GM12878 (cell line): ENCODE measurements around the gene CYP26B1. TPM values are rescaled to one million over a fixed set of nuclear protein-coding genes. Genes with fewer than 3 reads are reported as not detected.
A peak's percentile ranks its signal among the peaks of the same experiment; 100 is the strongest.

Source experiments
- ATAC-seq: fragments of 200-7000 bp; cut with Tn5 transposase; 3 replicates; pipeline ENCODE4 v1.9.1; 2020; ENCODE audit warnings: mild to moderate bottlenecking, moderate library complexity
- Bru-seq: library from RNA; stranded (reverse); fragments of 400-500 nt; gene quantifications from one replicate; lab custom pipeline; 2021; lab: Mats Ljungman, UMichigan
- BruChase-seq, 2 experiments: library from RNA; stranded (reverse); fragments of 400-500 nt; gene quantifications; one replicate each; lab custom pipeline; 2021; lab: Mats Ljungman, UMichigan
- BruUV-seq: library from RNA; stranded (reverse); fragments of 400-500 nt; replicated peaks from 2 replicates; lab custom pipeline; 2021; lab: Mats Ljungman, UMichigan
- CTCF ChIA-PET: fragments of 300-600 bp; sonication (Branson Sonifier 250); formaldehyde crosslinking; extraction: SDS; loops from one replicate; lab custom pipeline; 2021; ENCODE audit warnings: inconsistent platforms; lab: Yijun Ruan, JAX
- POLR2A ChIA-PET: fragments of 350-600 bp; formaldehyde crosslinking; extraction: SDS; loops from one replicate; lab custom pipeline; 2021; ENCODE audit warnings: inconsistent platforms; lab: Charles Lee
- RAD21 ChIA-PET: fragments of 300-600 bp; sonication (Branson Sonifier 250); formaldehyde crosslinking; loops from one replicate; lab custom pipeline; 2023; ENCODE audit warnings: antibody characterized with exemption; ENCODE audit not compliant: unreplicated experiment; lab: Charles Lee
- SMC1A ChIA-PET: fragments of 300-600 bp; sonication (Branson Sonifier 250); formaldehyde crosslinking; loops from one replicate; lab custom pipeline; 2023; ENCODE audit not compliant: unreplicated experiment, uncharacterized antibody; lab: Charles Lee
- DNase-seq: peaks from one replicate; pipeline ENCODE4 v3.0.0-alpha.2; 2011; ENCODE audit warnings: low read depth, low spot score
- FAIRE-seq: peaks from 3 replicates; lab custom pipeline; 2011; peaks lifted over from hg19 to GRCh38; lab: Jason Lieb, UNC
- H2AFZ ChIP-seq: 2 replicates; pipeline ENCODE4 v1.6.0; 2011; ENCODE audit warnings: low read depth, low read length, control low read depth; ENCODE audit not compliant: control insufficient read depth
- H3K27ac ChIP-seq: 2 replicates; pipeline ENCODE4 v1.5.1; 2011; ENCODE audit warnings: control low read depth; ENCODE audit not compliant: control insufficient read depth, insufficient read depth
- H3K27me3 ChIP-seq, 2 experiments: replicated peaks in 1 of 2; 2 replicates each; pipeline versions ENCODE4 v1.6.0 to v1.6.1; 2011; ENCODE audit warnings: low read length in 1 of 2; ENCODE audit not compliant: control insufficient read depth in 2 of 2, insufficient read depth in 2 of 2
- H3K36me3 ChIP-seq, 2 experiments: 2 replicates each; pipeline ENCODE4 v1.5.1; 2011; ENCODE audit warnings: low read length in 1 of 2; ENCODE audit not compliant: control insufficient read depth in 2 of 2, insufficient read depth in 2 of 2
- H3K4me1 ChIP-seq: 2 replicates; pipeline ENCODE4 v1.6.1; 2011; ENCODE audit warnings: mild to moderate bottlenecking, low read length, moderate library complexity, mixed read lengths; ENCODE audit not compliant: control insufficient read depth, insufficient read depth
- H3K4me2 ChIP-seq: 2 replicates; pipeline ENCODE4 v1.6.0; 2011; ENCODE audit warnings: control low read depth; ENCODE audit not compliant: control insufficient read depth, insufficient read depth
- H3K4me3 ChIP-seq: fragments of 200-600 bp; sonication (generic); 2 replicates; pipeline ENCODE4 v1.5.1; 2016
- H3K79me2 ChIP-seq: 2 replicates; pipeline ENCODE4 v1.6.0; 2011; ENCODE audit warnings: low read length; ENCODE audit not compliant: control insufficient read depth, insufficient read depth
- H3K9ac ChIP-seq: 2 replicates; pipeline ENCODE4 v1.8.0; 2011; ENCODE audit warnings: low read length, control low read depth, mixed read lengths; ENCODE audit not compliant: control insufficient read depth, insufficient read depth
- H3K9me3 ChIP-seq: replicated peaks from 3 replicates; pipeline ENCODE4 v1.5.1; 2011; ENCODE audit warnings: mild to moderate bottlenecking, low read length; ENCODE audit not compliant: control insufficient read depth, insufficient read depth
- H4K20me1 ChIP-seq: 2 replicates; pipeline ENCODE4 v1.6.0; 2011; ENCODE audit not compliant: control insufficient read depth, insufficient read depth
- MLLT1 ChIP-seq: fragments of 450-650 bp; IDR thresholded peaks from 2 replicates; pipeline ENCODE4 v1.6.1; 2016; ENCODE audit warnings: mild to moderate bottlenecking
- POLR2AphosphoS5 ChIP-seq: IDR thresholded peaks from 2 replicates; pipeline ENCODE4 v1.6.1; 2011; ENCODE audit warnings: mild to moderate bottlenecking, low read length, inconsistent platforms
- SUZ12 ChIP-seq: fragments of 200-600 bp; sonication (generic); IDR thresholded peaks from one replicate; pipeline ENCODE4 v1.6.1; 2018; ENCODE audit warnings: antibody characterized with exemption, mild to moderate bottlenecking; ENCODE audit not compliant: unreplicated experiment
- ZBTB40 ChIP-seq: fragments of 450-650 bp; IDR thresholded peaks from 2 replicates; pipeline ENCODE4 v1.6.1; 2016; ENCODE audit warnings: mild to moderate bottlenecking, moderate library complexity, borderline replicate concordance
- WGBS: methylation state at CpG from one replicate; pipeline ENCODE4 v1.1.6; 2016; ENCODE audit warnings: low lambda C conversion rate; ENCODE audit not compliant: insufficient replicate concordance, insufficient coverage; ENCODE audit errors: missing lambda C conversion rate; 5-methylcytosine and 5-hydroxymethylcytosine counted together
- in situ Hi-C: fragments of 300-500 bp; cut with MboI; formaldehyde crosslinking; loops from 9 replicates; pipeline ENCODE4 v1.14.3; 2018; ENCODE audit warnings: mixed read lengths
- intact Hi-C: fragments of 100-400 bp; cut with micrococcal nuclease; formaldehyde crosslinking; loops from one replicate; pipeline ENCODE4 v1.14.2; 2022; ENCODE audit not compliant: unreplicated experiment
- long read RNA-seq, 2 experiments: library from polyadenylated mRNA; unstranded; transcript quantifications; one replicate each; pipeline ENCODE4 v2.0.0, GENCODE V29; 2019 to 2020
- polyA minus RNA-seq, 3 experiments: library from RNA; depleted of rRNA, polyadenylated mRNA; stranded (reverse); fragments of >200 nt; gene quantifications; 2 replicates each; pipeline ENCODE4 v1.2.3, GENCODE V29; 2011
- polyA plus RNA-seq, 11 experiments: library from polyadenylated mRNA; depleted of rRNA in 4 of 11; unstranded in 6 of 11; stranded (reverse) in 5 of 11; fragments of >200 nt; fragmentation: Nextera tagmentation in 4 of 11; fragmentation: Illumina TruSeq in 1 of 11; extraction: Ambion mirVana in 4 of 11; extraction: Trizol in 1 of 11; gene quantifications; 1 replicate in 1 of 11; 2 replicates in 10 of 11; pipeline versions ENCODE4 v1.2.1 to v1.2.3, GENCODE V29; 2011 to 2016; ENCODE audit warnings: inconsistent platforms in 2 of 11, missing spikeins in 2 of 11, low read depth in 1 of 11
- total RNA-seq, 4 experiments: library from RNA; depleted of rRNA in 3 of 4; stranded (reverse); fragments of >200 nt in 3 of 4; fragmentation: Illumina TruSeq in 1 of 4; extraction: Trizol in 1 of 4; gene quantifications; 2 replicates each; pipeline versions ENCODE4 v1.2.1 to v1.2.3, GENCODE V29; 2013 to 2021

Gene CYP26B1
- 0.79 TPM in 1 of 2 replicates, not detected in the other for total RNA-seq (2013; cell fraction: nucleolus; rRNA removed)
- not detected in 2 replicates for total RNA-seq (2014; rRNA removed)
- not detected in 2 replicates for total RNA-seq (2014; rRNA removed; fragmentation: Illumina TruSeq; extraction: Trizol)
- total RNA-seq (2021): not detected in 2 replicates
- not detected for polyA plus RNA-seq (2011; ENCODE audit: low read depth)
- not detected in 2 replicates for polyA plus RNA-seq (2011; rRNA removed)
- 0.01 TPM in 1 of 2 replicates, not detected in the other for polyA plus RNA-seq (2011; cell fraction: cytosol; rRNA removed)
- polyA plus RNA-seq (2011; cell fraction: nucleus; rRNA removed): 0.04 TPM in 1 of 2 replicates, not detected in the other
- not detected in 2 replicates for polyA plus RNA-seq (2012)
- not detected in 2 replicates for polyA plus RNA-seq (2014; fragmentation: Illumina TruSeq; extraction: Trizol)
- not detected for polyA plus RNA-seq (2014; fragmentation: Nextera tagmentation; extraction: Ambion mirVana)
- not detected in 2 replicates for polyA plus RNA-seq (2014; rRNA removed)
- polyA plus RNA-seq (2016; fragmentation: Nextera tagmentation; extraction: Ambion mirVana): not detected
- not detected in 2 replicates for polyA minus RNA-seq (2011; rRNA and poly(A)+ RNA removed)
- polyA minus RNA-seq (2011; cell fraction: cytosol; rRNA and poly(A)+ RNA removed): 0.21 and 1.1 TPM in 2 replicates
- polyA minus RNA-seq (2011; cell fraction: nucleus; rRNA and poly(A)+ RNA removed): under 0.01 TPM in 1 of 2 replicates, not detected in the other
- Bru-seq, nascent RNA: percentile 5 among the genes with signal in this experiment
- BruChase-seq, experiment 1, labeled RNA remaining after a 6-hour chase: percentile 18 among the genes with signal in this experiment
- percentile 16 among the genes with signal in this experiment for BruChase-seq, experiment 2, labeled RNA remaining after a 2-hour chase
- long read RNA-seq, experiment 1: 0 reads
- long read RNA-seq, experiment 2: 0 reads

GRCh38 chr2:72147303-72147971 is at the start of gene CYP26B1:
CYP26B1 (minus strand) TSS chr2:72147862; CDS start chr2:72147834, 28 bp downstream.
- no peak within 1 kb of the TSS for H2AFZ ChIP-seq

GRCh38 chr2:72193723-72194122 is 46.1 kb upstream of the CYP26B1 start:
- intact Hi-C loops (no loop called here), in situ Hi-C loops (no loop called here)
- ChIA-PET RAD21 (no interaction called here), POLR2A (no interaction called here), CTCF (no interaction called here), SMC1A (no interaction called here)
- Histone ChIP-seq H3K4me3 (no peak overlapping the region), H3K27me3 (no peaks in the 10 kb centered on the region), H3K27ac (no peak overlapping the region), H3K79me2 (no peaks in the 10 kb centered on the region), H3K9ac (no peak overlapping the region), H3K4me1 (no peaks in the 10 kb centered on the region), H3K9me3 (no peaks in the 10 kb centered on the region), H4K20me1 (no peaks in the 10 kb centered on the region), H3K36me3 (no peaks in the 10 kb centered on the region), H3K4me2 (no peak overlapping the region), H2AFZ (no peak overlapping the region)
- TF ChIP-seq ZBTB40: peak; percentile 54; the same call in 1 of the 2 replicates
- no peak for TF ChIP-seq MLLT1
- no peak for ATAC-seq
- FAIRE-seq: no peak
- no peak for DNase-seq
- BruUV-seq: no TSS peak

More at GRCh38 chr2:72147303-72147971, at the start of gene CYP26B1:
- intact Hi-C loops: no loop called here
- no peaks in the 10 kb centered on the region for H3K79me2 ChIP-seq
- no peak for ATAC-seq
- peak; percentile 25 for TF ChIP-seq SUZ12
- no peak for TF ChIP-seq POLR2AphosphoS5
- TF ChIP-seq, all 136 proteins: peak for 1
- peaks cover 16 to 19% of the 10 kb centered on the region in 2 experiments; a peak in 3 of 4 replicates for H3K27me3 ChIP-seq
- ChIA-PET CTCF (no interaction called here), SMC1A (no interaction called here), POLR2A (no interaction called here), RAD21 (no interaction called here)
- no peaks in the 10 kb centered on the region for H4K20me1 ChIP-seq
- DNase-seq (no peak), FAIRE-seq (no peak)
- WGBS: 8% methylated on average over 38 of the region's 69 CpGs
- 0 out of 2 replicates have a peak within 1 kb of the TSS, but pooled peaks have one; percentile 17 for H3K4me2 ChIP-seq
- in situ Hi-C loops: loop anchor here (25.0 kb wide), 1 partner anchor 860 kb away; no protein-coding TSS in a partner anchor
- H3K36me3 ChIP-seq: no peaks in the 10 kb centered on the region
- no peak within 1 kb of the TSS for H3K27ac ChIP-seq
- no peaks in the 10 kb centered on the region for H3K4me1 ChIP-seq
- H3K9ac ChIP-seq: no peak within 1 kb of the TSS
- H3K4me3 ChIP-seq: no peak within 1 kb of the TSS
- H3K9me3 ChIP-seq: no peaks in the 10 kb centered on the region; the same call in 2 of the 3 replicates
- no TSS peak for BruUV-seq
